Esophagus muscularis mucosa (tissue), 4 donors: ENCODE data around the gene RBM12. TPM values are rescaled to one million over a fixed set of nuclear protein-coding genes. Genes with fewer than 3 reads are reported as not detected.
A peak's percentile ranks its signal among the peaks of the same experiment; 100 is the strongest.

ENCODE experiments used
- DNase-seq: peaks from one replicate; pipeline ENCODE4 v3.0.0-alpha.2; 2017; ENCODE audit errors: extremely low spot score
- H3K27ac ChIP-seq, 4 donors: fragments of 200-600 bp; sonication (generic); replicated peaks in 1 of 4; 1 replicate in 3 of 4; 2 replicates in 1 of 4; pipeline ENCODE4 v1.5.1; 2016 to 2019; ENCODE audit warnings: mild to moderate bottlenecking in 1 of 4
- H3K27me3 ChIP-seq, 4 donors: fragments of 200-600 bp; sonication (generic); one replicate each; pipeline versions ENCODE4 v1.5.1 to v1.6.0; 2016 to 2019
- H3K36me3 ChIP-seq, 4 donors: fragments of 200-600 bp; sonication (generic); one replicate each; pipeline ENCODE4 v1.5.1; 2016 to 2019
- H3K4me1 ChIP-seq, 4 donors: fragments of 200-600 bp; sonication (generic); one replicate each; pipeline ENCODE4 v1.5.1; 2016 to 2019
- H3K4me3 ChIP-seq, 4 donors: fragments of 200-600 bp; sonication (generic); 1 replicate in 2 of 4; 2 replicates in 2 of 4; pipeline ENCODE4 v1.5.1; 2016 to 2019; ENCODE audit warnings: mild to moderate bottlenecking in 4 of 4, moderate library complexity in 1 of 4
- H3K9me3 ChIP-seq, 4 donors: fragments of 200-600 bp; sonication (generic); 1 replicate in 3 of 4; 2 replicates in 1 of 4; pipeline ENCODE4 v1.5.1; 2016 to 2019
- EP300 ChIP-seq: sonication (generic); formaldehyde crosslinking; IDR thresholded peaks from one replicate; pipeline ENCODE4 v1.6.1; 2017; ENCODE audit warnings: antibody characterized with exemption
- POLR2A ChIP-seq: fragments of 450-650 bp; IDR thresholded peaks from one replicate; pipeline ENCODE4 v1.6.1; 2017; ENCODE audit warnings: antibody characterized with exemption, moderate library complexity, mild to moderate bottlenecking, low read depth
- POLR2AphosphoS5 ChIP-seq, 2 donors: sonication (generic); formaldehyde crosslinking; IDR thresholded peaks; one replicate each; pipeline ENCODE4 v1.6.1; 2017; ENCODE audit warnings: antibody characterized with exemption in 2 of 2
- WGBS: methylation state at CpG from one replicate; pipeline ENCODE4 v1.1.5; 2018; 5-methylcytosine and 5-hydroxymethylcytosine counted together
- intact Hi-C: fragments of 100-400 bp; cut with DNase I; formaldehyde crosslinking; loops from one replicate; pipeline ENCODE4 v1.15.1; 2023
- total RNA-seq, 4 donors: library from RNA; depleted of rRNA; stranded (reverse); fragments of >200 nt; gene quantifications; one replicate each; pipeline versions ENCODE4 v1.1.0 to v1.2.1, GENCODE V29; 2016
- TF ChIP-seq, protein P1 (sequence below), 3 experiments: fragments of 200-600 bp in 2 of 3; fragments of 450-650 bp in 1 of 3; sonication (generic) in 2 of 3; IDR thresholded peaks; one replicate each; pipeline ENCODE4 v1.5.1; 2017 to 2019; ENCODE audit warnings: antibody characterized with exemption in 3 of 3, mild to moderate bottlenecking in 2 of 3, moderate library complexity in 1 of 3

Gene RBM12
- total RNA-seq, 4 donors from 2014 or later = 21.0 to 30.6 (median 24.0) TPM

DNA sequence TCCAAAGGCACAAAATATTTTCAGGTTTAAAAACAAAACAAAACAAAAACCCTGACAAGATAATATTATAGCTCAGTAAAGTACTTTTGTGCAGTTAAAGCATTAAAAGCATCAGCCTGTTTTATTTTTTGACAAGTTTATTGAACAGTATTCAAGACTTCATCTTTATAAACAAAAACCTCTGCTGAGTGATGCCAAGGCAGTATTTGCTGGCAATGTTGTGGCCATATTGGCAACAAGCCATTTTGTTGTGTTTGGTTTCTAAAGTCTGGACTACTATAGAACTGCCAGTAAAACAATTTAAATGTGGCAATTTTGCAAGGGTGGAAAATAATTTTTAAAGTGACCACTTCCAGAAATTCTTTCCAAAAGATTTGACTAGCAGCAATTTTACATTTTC lies 15.9 kb downstream of the RBM12 start:
- TF ChIP-seq POLR2A = no peak
- no peak for TF ChIP-seq POLR2AphosphoS5 (IDR thresholded peaks at IDR 0.05)
- TF ChIP-seq, protein P1, sequence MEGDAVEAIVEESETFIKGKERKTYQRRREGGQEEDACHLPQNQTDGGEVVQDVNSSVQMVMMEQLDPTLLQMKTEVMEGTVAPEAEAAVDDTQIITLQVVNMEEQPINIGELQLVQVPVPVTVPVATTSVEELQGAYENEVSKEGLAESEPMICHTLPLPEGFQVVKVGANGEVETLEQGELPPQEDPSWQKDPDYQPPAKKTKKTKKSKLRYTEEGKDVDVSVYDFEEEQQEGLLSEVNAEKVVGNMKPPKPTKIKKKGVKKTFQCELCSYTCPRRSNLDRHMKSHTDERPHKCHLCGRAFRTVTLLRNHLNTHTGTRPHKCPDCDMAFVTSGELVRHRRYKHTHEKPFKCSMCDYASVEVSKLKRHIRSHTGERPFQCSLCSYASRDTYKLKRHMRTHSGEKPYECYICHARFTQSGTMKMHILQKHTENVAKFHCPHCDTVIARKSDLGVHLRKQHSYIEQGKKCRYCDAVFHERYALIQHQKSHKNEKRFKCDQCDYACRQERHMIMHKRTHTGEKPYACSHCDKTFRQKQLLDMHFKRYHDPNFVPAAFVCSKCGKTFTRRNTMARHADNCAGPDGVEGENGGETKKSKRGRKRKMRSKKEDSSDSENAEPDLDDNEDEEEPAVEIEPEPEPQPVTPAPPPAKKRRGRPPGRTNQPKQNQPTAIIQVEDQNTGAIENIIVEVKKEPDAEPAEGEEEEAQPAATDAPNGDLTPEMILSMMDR (IDR thresholded peaks at IDR 0.05) = no peak
- TF ChIP-seq EP300 = no peak
- Histone ChIP-seq H3K27me3 (no peaks in the 10 kb centered on the region), H3K36me3 (peaks cover 2 to 16% (median 16%) of the 10 kb centered on the region in 4 donors), H3K9me3 (no peaks in the 10 kb centered on the region), H3K4me1 (peaks cover 13 to 64% (median 50%) of the 10 kb centered on the region in 4 donors), H3K27ac (peak overlapping the region in 1 of 4 donors; percentile 9), H3K4me3 (no peak overlapping the region)
- intact Hi-C loops = no loop called here
- peak; percentile 26 for DNase-seq

DNA sequence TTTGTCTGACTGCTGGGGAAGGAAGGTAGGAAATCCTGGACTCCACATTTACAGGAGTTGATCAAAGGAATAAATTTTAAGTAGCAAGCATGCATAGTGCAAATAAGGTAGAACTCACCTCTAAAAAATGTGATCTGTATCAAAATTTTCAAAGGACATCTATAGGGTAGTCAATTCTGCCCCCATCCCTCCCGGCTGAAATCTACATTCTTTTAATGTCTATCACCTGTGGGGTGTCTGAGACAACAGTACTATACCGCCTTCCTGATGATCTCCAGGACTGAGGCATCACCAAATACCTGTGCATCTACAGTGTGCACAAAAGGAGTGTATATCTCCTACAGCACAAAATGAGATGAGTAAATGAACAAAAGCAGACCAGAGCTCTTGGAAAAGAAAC lies 19.9 kb downstream of the RBM12 start:
- WGBS = 94% methylated on average over 2 of the region's 2 CpGs
- Histone ChIP-seq H3K36me3 (no peaks in the 10 kb centered on the region), H3K27ac (no peak overlapping the region), H3K27me3 (no peaks in the 10 kb centered on the region), H3K4me1 (peaks cover 0 to 32% (median 23%) of the 10 kb centered on the region in 4 donors), H3K9me3 (no peaks in the 10 kb centered on the region), H3K4me3 (no peak overlapping the region)
- peak; percentile 47 for DNase-seq
- intact Hi-C loops = no loop called here
- TF ChIP-seq POLR2A (no peak), EP300 (no peak), POLR2AphosphoS5 (IDR thresholded peaks at IDR 0.05) (no peak)
- TF ChIP-seq, protein P1 (IDR thresholded peaks at IDR 0.05) = no peak

DNA sequence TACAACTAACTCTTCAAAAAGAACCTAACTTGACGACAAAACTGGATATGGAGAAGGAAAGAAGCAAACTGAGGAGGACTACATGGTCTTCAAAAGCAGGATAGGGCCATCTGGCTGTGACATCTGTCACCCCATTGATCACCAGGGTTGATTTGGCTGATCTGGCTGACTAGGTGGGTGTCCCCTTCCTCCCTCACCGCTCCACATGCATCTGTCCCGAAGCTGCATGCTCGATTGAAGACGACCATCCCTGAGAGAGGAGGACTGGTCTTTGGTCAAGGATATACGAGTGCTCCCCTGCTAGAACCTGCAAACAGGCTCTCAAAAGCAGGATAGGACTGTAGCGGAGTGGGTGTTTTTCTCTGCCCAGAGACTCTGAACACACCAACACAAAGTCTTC lies 21.7 kb downstream of the RBM12 start:
- Histone ChIP-seq H3K9me3 (no peaks in the 10 kb centered on the region), H3K27ac (no peak overlapping the region), H3K4me3 (no peak overlapping the region), H3K27me3 (no peaks in the 10 kb centered on the region), H3K4me1 (peaks cover 0 to 20% (median 11%) of the 10 kb centered on the region in 4 donors), H3K36me3 (no peaks in the 10 kb centered on the region)
- 94% methylated on average over 4 of the region's 7 CpGs for WGBS
- DNase-seq = peak; percentile 66
- intact Hi-C loops = no loop called here
- TF ChIP-seq, protein P1 (IDR thresholded peaks at IDR 0.05) = no peak
- no peak for TF ChIP-seq POLR2AphosphoS5 (IDR thresholded peaks at IDR 0.05)

DNA sequence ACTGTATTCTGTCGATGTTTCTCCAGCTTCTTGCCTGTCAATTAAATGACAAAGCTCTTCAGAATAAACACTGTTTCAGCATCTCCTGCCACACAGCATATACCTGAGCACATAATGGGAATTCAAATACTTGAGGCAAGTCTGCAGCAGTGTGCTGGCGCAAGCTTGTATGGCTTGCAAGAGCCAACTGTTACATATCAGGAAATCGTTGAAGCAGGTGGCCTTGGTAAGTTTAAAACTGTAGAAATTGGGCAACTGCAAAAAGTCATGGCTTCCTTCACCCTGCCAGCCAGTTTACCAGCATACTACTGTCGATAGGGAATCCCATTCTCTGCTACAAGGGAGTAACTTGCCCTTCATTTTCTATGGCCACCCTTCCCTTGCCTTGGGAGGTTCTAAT lies 23.0 kb downstream of the RBM12 start:
- no peaks in the 10 kb centered on the region for H3K27me3 ChIP-seq
- 88% methylated on average over 4 of the region's 4 CpGs for WGBS
- no peaks in the 10 kb centered on the region for H3K9me3 ChIP-seq
- intact Hi-C loops = no loop called here
- no peak for TF ChIP-seq EP300
- TF ChIP-seq POLR2AphosphoS5 (IDR thresholded peaks at IDR 0.05) = no peak
- TF ChIP-seq POLR2A = no peak
- TF ChIP-seq, protein P1 (IDR thresholded peaks at IDR 0.05) = no peak
- no peak for DNase-seq
- no peak overlapping the region for H3K27ac ChIP-seq
- no peaks in the 10 kb centered on the region for H3K36me3 ChIP-seq
- H3K4me3 ChIP-seq = no peak overlapping the region
- H3K4me1 ChIP-seq = peaks cover 0 to 21% (median 14%) of the 10 kb centered on the region in 4 donors

DNA sequence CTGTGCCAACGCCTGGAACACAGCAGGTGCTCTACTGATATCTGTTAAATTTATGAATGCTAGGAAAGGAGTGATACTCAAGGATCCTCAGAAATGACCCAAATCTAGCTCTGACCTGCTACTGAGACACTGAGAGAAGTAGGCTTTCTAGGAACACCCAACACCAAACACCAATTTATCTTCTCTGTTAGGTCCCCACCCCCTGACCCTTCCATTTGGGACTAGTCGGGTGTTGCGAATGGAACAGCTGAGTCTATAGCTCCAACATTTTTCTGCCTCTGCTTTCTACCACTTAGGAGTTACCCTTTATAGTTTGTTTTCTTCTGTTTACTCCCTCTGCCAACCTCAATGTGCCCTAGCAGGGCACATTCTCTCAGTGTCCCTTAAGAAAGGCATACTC lies 24.0 kb downstream of the RBM12 start:
- Histone ChIP-seq H3K27ac (no peak overlapping the region), H3K27me3 (no peaks in the 10 kb centered on the region), H3K9me3 (no peaks in the 10 kb centered on the region), H3K4me1 (peaks cover 7 to 27% (median 16%) of the 10 kb centered on the region in 4 donors), H3K4me3 (no peak overlapping the region), H3K36me3 (no peaks in the 10 kb centered on the region)
- TF ChIP-seq, protein P1 (IDR thresholded peaks at IDR 0.05) = no peak
- TF ChIP-seq POLR2AphosphoS5 (IDR thresholded peaks at IDR 0.05) (no peak), EP300 (no peak), POLR2A (no peak)
- 80% methylated on average over 3 of the region's 3 CpGs for WGBS
- DNase-seq = no peak
- intact Hi-C loops = no loop called here
